OCI-LY1 (cell line): ENCODE measurements around the gene FGD4.

Experiments
- CTCF ChIP-seq: fragments of 200-600 bp; sonication (generic), shearing (Covaris generic); IDR thresholded peaks from 2 replicates; pipeline ENCODE4 v1.5.1; 2017; ENCODE audit warnings: mild to moderate bottlenecking, antibody characterized with exemption, low read length, moderate library complexity, mixed read lengths
- EZH2 ChIP-seq: fragments of 200-600 bp; sonication (generic), shearing (Covaris generic); IDR thresholded peaks from 2 replicates; pipeline ENCODE4 v1.8.0; 2017; ENCODE audit warnings: borderline replicate concordance, mixed run types, mild to moderate bottlenecking, antibody characterized with exemption, low read length, moderate library complexity, mixed read lengths

GRCh38 chr12:32618115-32618514 is 218.8 kb downstream of the FGD4 start:
- TF ChIP-seq CTCF (no peak), EZH2 (no peak)
